Body of pancreas (tissue), 4 donors: ENCODE results near the gene TRAPPC12.

Experiments used
- CTCF ChIP-seq, 7 experiments: fragments of 450-650 bp in 4 of 7; fragments of 200-600 bp in 3 of 7; sonication (generic) in 3 of 7; IDR thresholded peaks; one replicate each; pipeline ENCODE4 v1.5.1; 2016 to 2019; ENCODE audit warnings: antibody characterized with exemption in 7 of 7
- POLR2A ChIP-seq, 3 donors: fragments of 450-650 bp; IDR thresholded peaks; one replicate each; pipeline ENCODE4 v1.6.1; 2016; ENCODE audit warnings: antibody characterized with exemption in 3 of 3, mild to moderate bottlenecking in 2 of 3

GRCh38 chr2:3459185-3460015 lies 79.9 kb downstream of the TRAPPC12 start:
- TF ChIP-seq CTCF (IDR thresholded peaks at IDR 0.05) (peak in 2 of 7 experiments; percentile 9 to 31), POLR2A (IDR thresholded peaks at IDR 0.05) (no peak)
